HG03175 (cell line): ENCODE results near the gene PYROXD2.

Source experiments
- ATAC-seq: cut with Tn5 transposase; IDR thresholded peaks from one replicate; pipeline ENCODE4 v1.9.1; 2021; ENCODE audit warnings: mild to moderate bottlenecking, moderate library complexity; ENCODE audit not compliant: unreplicated experiment

PYROXD2 gene

GRCh38 chr10:98414932-98415730 is at the start of gene PYROXD2:
TSS of gene PYROXD2 (minus strand) at chr10:98415182. CDS start at chr10:98415135, 47 bp downstream.
- ATAC-seq = no peak

GRCh38 chr10:98463976-98464754 is 49.2 kb upstream of the PYROXD2 start:
- no peak for ATAC-seq

GRCh38 chr10:98463016-98463415 is 48.0 kb upstream of the PYROXD2 start:
- no peak for ATAC-seq

GRCh38 chr10:98461500-98461842 is 46.5 kb upstream of the PYROXD2 start:
- no peak for ATAC-seq

- no peak for ATAC-seq
Measured at GRCh38 chr10:98460837-98461499, 46.0 kb upstream of the PYROXD2 start.

GRCh38 chr10:98458809-98459784 is 44.1 kb upstream of the PYROXD2 start:
- no peak for ATAC-seq

- no peak for ATAC-seq
Measured at GRCh38 chr10:98457721-98458120, 42.7 kb upstream of the PYROXD2 start.

GRCh38 chr10:98456686-98457482 is 41.9 kb upstream of the PYROXD2 start:
- ATAC-seq = no peak

- ATAC-seq = no peak
Measured at GRCh38 chr10:98456043-98456570, 41.1 kb upstream of the PYROXD2 start.

- ATAC-seq = no peak
Measured at GRCh38 chr10:98453729-98454128, 38.7 kb upstream of the PYROXD2 start.

- no peak for ATAC-seq
Measured at GRCh38 chr10:98450618-98451017, 35.6 kb upstream of the PYROXD2 start.

- no peak for ATAC-seq
Measured at GRCh38 chr10:98449287-98449686, 34.3 kb upstream of the PYROXD2 start.

- ATAC-seq = peak; percentile 84
Measured at GRCh38 chr10:98446661-98447221, 31.8 kb upstream of the PYROXD2 start, which contains the start of gene HPS1. TSS of gene HPS1 (minus strand) at chr10:98446935. CDS start at chr10:98443240, 3,695 bp downstream.

GRCh38 chr10:98446151-98446660 is 31.2 kb upstream of the PYROXD2 start:
- ATAC-seq = peak; percentile 23

- no peak for ATAC-seq
Measured at GRCh38 chr10:98445200-98445812, 30.3 kb upstream of the PYROXD2 start.

GRCh38 chr10:98444314-98445006 is 29.5 kb upstream of the PYROXD2 start:
- peak; percentile 36 for ATAC-seq

- ATAC-seq = no peak
Measured at GRCh38 chr10:98438715-98439114, 23.7 kb upstream of the PYROXD2 start.

GRCh38 chr10:98436704-98437103 is 21.7 kb upstream of the PYROXD2 start:
- ATAC-seq = no peak
